SU-DHL-6 (cell line): Measurements from ENCODE around the gene DSTN.

Experiments
- H2AFZ ChIP-seq: fragments of 200-600 bp; sonication (generic); 2 replicates; pipeline ENCODE4 v1.6.1; 2014; ENCODE audit warnings: low read depth, mild to moderate bottlenecking, moderate library complexity, mixed read lengths, antibody characterized with exemption, low read length; ENCODE audit not compliant: severe bottlenecking
- H3F3A ChIP-seq: fragments of 200-600 bp; shearing (Covaris generic); 2 replicates; pipeline ENCODE4 v1.6.0; 2016; ENCODE audit warnings: antibody characterized with exemption, mild to moderate bottlenecking; ENCODE audit not compliant: insufficient read depth
- H3K27ac ChIP-seq: fragments of 200-600 bp; sonication (generic); 2 replicates; pipeline ENCODE4 v1.5.1; 2016; ENCODE audit warnings: low read depth, mild to moderate bottlenecking, low read length, moderate library complexity, mixed read lengths
- H3K27me3 ChIP-seq: fragments of 200-600 bp; sonication (generic), shearing (Covaris generic); 2 replicates; pipeline ENCODE4 v1.6.0; 2014; ENCODE audit warnings: mild to moderate bottlenecking, low read length
- H3K36me3 ChIP-seq: fragments of 200-600 bp; sonication (generic); 2 replicates; pipeline ENCODE4 v1.6.1; 2014; ENCODE audit warnings: mild to moderate bottlenecking, low read length, mixed read lengths
- H3K4me2 ChIP-seq: fragments of 300-600, 200-600 bp; shearing (Covaris generic), sonication (generic); 2 replicates; pipeline ENCODE4 v1.6.0; 2014; ENCODE audit warnings: low read length, low read depth, mild to moderate bottlenecking; ENCODE audit not compliant: poor library complexity, severe bottlenecking
- H3K4me3 ChIP-seq: fragments of 200-600 bp; sonication (generic); 2 replicates; pipeline ENCODE4 v1.5.1; 2014; ENCODE audit warnings: antibody characterized with exemption, low read length, mild to moderate bottlenecking, mixed read lengths; ENCODE audit not compliant: insufficient read depth, poor library complexity, severe bottlenecking
- H3K79me2 ChIP-seq: fragments of 200-600 bp; sonication (generic); 2 replicates; pipeline ENCODE4 v1.6.1; 2014; ENCODE audit warnings: mild to moderate bottlenecking, low read length, moderate library complexity; ENCODE audit not compliant: insufficient read depth
- H3K9ac ChIP-seq: fragments of 200-600 bp; sonication (generic); 2 replicates; pipeline ENCODE4 v1.7.0; 2014; ENCODE audit warnings: mild to moderate bottlenecking, low read length
- H3K9me2 ChIP-seq: fragments of 200-600 bp; sonication (generic); replicated peaks from 2 replicates; pipeline ENCODE4 v1.6.1; 2014; ENCODE audit warnings: low read length; ENCODE audit not compliant: insufficient read depth
- H3K9me3 ChIP-seq: fragments of 200-600 bp; sonication (generic); 2 replicates; pipeline ENCODE4 v1.6.1; 2014; ENCODE audit warnings: low read length, mixed read lengths; ENCODE audit not compliant: insufficient read depth
- H4K20me1 ChIP-seq: fragments of 200-600 bp; sonication (generic); 2 replicates; pipeline ENCODE4 v1.6.1; 2014; ENCODE audit warnings: low read depth, mild to moderate bottlenecking, antibody characterized with exemption, low read length, moderate library complexity, mixed read lengths
- EZH2phosphoT487 ChIP-seq: fragments of 200-600 bp; sonication (generic), shearing (Covaris generic); conservative IDR thresholded peaks from 2 replicates; pipeline ENCODE4 v1.6.1; 2018; ENCODE audit warnings: mild to moderate bottlenecking, antibody characterized with exemption, low read length, moderate library complexity, mixed read lengths
- TF ChIP-seq, protein P1 (sequence below): fragments of 200-600 bp; sonication (generic); IDR thresholded peaks from one replicate; pipeline ENCODE4 v1.5.1; 2017; ENCODE audit warnings: antibody characterized with exemption, mild to moderate bottlenecking, low read length, moderate library complexity; ENCODE audit not compliant: insufficient read depth, poor library complexity, severe bottlenecking

The DSTN gene

DNA sequence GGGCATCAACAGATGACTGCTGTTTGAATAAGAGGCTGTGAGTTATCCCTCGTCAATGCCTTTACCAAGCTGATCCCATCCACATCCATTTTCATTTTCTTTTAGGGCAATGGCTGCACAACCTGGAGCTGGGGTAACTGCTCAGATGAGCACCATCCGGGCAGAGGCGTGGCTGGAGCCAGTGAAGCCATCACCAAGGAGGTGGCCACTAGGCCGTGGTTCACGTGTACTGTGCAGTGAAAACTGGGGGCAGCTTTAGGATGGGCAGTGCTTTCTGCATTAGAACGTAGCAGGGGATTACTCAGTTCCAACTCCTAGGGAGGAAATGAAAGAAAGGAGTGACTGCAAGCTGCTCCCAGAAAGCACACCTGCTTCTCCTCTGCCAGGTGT is 60.9 kb downstream of the DSTN start:
- no peak overlapping the region for H3K27ac ChIP-seq
- no peaks in the 10 kb centered on the region for H3K79me2 ChIP-seq
- no peak for TF ChIP-seq EZH2phosphoT487
- TF ChIP-seq, protein P1, sequence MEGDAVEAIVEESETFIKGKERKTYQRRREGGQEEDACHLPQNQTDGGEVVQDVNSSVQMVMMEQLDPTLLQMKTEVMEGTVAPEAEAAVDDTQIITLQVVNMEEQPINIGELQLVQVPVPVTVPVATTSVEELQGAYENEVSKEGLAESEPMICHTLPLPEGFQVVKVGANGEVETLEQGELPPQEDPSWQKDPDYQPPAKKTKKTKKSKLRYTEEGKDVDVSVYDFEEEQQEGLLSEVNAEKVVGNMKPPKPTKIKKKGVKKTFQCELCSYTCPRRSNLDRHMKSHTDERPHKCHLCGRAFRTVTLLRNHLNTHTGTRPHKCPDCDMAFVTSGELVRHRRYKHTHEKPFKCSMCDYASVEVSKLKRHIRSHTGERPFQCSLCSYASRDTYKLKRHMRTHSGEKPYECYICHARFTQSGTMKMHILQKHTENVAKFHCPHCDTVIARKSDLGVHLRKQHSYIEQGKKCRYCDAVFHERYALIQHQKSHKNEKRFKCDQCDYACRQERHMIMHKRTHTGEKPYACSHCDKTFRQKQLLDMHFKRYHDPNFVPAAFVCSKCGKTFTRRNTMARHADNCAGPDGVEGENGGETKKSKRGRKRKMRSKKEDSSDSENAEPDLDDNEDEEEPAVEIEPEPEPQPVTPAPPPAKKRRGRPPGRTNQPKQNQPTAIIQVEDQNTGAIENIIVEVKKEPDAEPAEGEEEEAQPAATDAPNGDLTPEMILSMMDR = no peak
- H3K4me2 ChIP-seq = no peak overlapping the region
- H3K9ac ChIP-seq = no peak overlapping the region
- no peaks in the 10 kb centered on the region for H3K9me3 ChIP-seq
- H3K36me3 ChIP-seq = no peaks in the 10 kb centered on the region
- no peaks in the 10 kb centered on the region for H3F3A ChIP-seq
- no peaks in the 10 kb centered on the region for H4K20me1 ChIP-seq
- H3K27me3 ChIP-seq = no peaks in the 10 kb centered on the region
- no peak overlapping the region for H2AFZ ChIP-seq
- H3K4me3 ChIP-seq = no peak overlapping the region
- no peaks in the 10 kb centered on the region for H3K9me2 ChIP-seq

DNA sequence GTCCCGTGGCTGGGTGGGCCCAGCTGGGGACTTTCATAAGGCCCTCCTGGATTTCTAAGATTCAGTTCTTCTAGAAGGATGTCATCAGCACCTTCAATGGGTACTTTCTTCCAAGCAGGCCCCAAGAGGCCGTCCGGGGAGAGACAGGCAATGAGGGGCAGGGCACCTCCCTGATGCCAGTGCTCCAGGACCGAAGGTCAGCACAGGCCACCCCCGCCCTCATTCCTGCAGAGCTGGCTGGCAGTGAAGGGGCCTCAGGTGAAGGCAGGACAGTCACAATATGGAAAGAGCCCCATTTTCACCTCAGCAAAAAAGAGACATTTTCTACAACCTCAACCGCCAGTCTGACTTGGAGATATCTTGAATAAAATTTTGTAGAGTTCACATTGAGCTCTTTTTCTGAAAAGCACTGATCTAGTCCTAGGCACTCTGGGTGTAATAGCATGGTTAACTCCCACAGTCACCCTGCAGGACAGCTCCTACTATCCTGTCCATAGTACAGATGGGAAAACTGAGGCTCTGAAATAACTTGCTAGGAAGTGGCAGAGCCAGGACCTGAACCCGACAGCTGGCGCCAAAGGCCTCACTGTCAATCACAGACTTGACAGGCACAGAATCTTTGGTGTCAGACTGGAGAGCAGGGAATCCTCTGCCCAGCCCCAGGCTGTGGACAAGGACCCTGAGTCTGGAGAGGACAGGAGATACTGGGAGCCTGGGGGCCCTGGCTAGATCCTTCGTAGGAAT is 61.9 kb downstream of the DSTN start:
- Histone ChIP-seq H3F3A (no peaks in the 10 kb centered on the region), H2AFZ (no peak overlapping the region), H3K79me2 (no peaks in the 10 kb centered on the region), H3K9me2 (no peaks in the 10 kb centered on the region), H4K20me1 (no peaks in the 10 kb centered on the region), H3K4me3 (no peak overlapping the region), H3K36me3 (no peaks in the 10 kb centered on the region), H3K4me2 (no peak overlapping the region), H3K27me3 (no peaks in the 10 kb centered on the region), H3K9ac (no peak overlapping the region), H3K27ac (no peak overlapping the region), H3K9me3 (no peaks in the 10 kb centered on the region)
- TF ChIP-seq, protein P1 = no peak
- TF ChIP-seq EZH2phosphoT487 = no peak

DNA sequence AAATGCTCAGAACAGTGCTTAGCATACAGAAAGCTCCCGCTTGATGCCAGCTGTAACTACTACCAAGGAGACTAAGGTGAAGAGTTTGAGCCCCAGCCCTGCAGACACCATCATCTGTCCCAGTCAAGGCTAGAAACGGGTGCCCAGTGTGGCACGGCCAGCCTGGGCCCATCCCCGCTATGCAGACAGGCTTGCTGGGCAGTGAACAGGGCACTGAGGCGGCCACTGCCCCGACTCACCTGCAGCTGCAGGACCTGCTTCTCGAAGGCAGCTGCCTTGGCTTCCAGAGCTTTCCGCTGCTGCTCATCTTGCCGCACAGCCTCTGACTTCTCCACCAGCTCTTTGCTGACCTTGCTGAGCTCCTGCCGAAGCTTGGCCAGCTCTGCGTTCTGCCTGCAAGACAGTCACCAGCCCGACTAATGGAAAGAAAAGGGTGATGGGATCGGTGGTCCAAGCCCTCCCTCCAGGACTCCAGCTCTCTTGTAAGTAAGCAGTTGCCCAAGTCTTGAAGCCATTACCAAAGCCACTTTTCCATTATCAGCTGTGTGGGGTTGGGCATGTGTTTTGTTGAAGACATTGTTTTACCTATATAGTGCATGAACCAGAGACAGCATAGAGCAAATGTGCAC is 63.5 kb downstream of the DSTN start:
- TF ChIP-seq EZH2phosphoT487 = no peak
- TF ChIP-seq, protein P1 = no peak
- no peak overlapping the region for H3K9ac ChIP-seq
- no peaks in the 10 kb centered on the region for H3K36me3 ChIP-seq
- H3K27me3 ChIP-seq = no peaks in the 10 kb centered on the region
- no peaks in the 10 kb centered on the region for H3K9me2 ChIP-seq
- no peaks in the 10 kb centered on the region for H3K9me3 ChIP-seq
- H2AFZ ChIP-seq = no peak overlapping the region
- no peak overlapping the region for H3K4me3 ChIP-seq
- no peaks in the 10 kb centered on the region for H3F3A ChIP-seq
- no peaks in the 10 kb centered on the region for H4K20me1 ChIP-seq
- no peaks in the 10 kb centered on the region for H3K79me2 ChIP-seq
- no peak overlapping the region for H3K4me2 ChIP-seq
- no peak overlapping the region for H3K27ac ChIP-seq
